Measurements from ENCODE around the gene TIAM1.

Gene TIAM1

DNA sequence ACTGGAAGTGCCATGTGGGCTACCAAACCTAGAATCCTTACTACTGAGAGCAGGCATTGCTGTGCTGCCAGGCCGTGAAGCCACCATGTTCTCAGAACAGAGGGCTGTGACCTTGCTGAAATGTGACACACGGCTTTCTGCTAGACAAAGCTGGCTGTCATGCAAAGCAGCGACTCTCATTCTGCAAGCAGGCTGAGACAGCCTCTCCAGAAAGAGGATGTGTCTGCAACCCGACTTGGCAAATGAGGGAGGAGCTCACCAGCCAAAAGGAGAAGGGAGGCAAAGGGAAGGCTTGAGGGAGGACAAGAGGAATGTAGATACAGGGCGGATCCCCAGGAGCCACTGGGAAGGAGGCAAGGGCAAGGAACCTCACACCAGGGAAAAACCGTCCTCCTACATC is 220.1 kb downstream of the TIAM1 start:
- Histone ChIP-seq H3K36me3 (replicated peaks) (peaks cover 25% of the 10 kb centered on the region), H3K27ac (no peak overlapping the region), H3K27me3 (replicated peaks) (no peaks in the 10 kb centered on the region), H3K4me3 (ENCODE audit: low read depth, low read length) (no peak overlapping the region)
- TF ChIP-seq CTCF (IDR thresholded peaks at IDR 0.05; ENCODE audit: low read depth, low read length, missing control alignments), result no peak
- DNase-seq, result no peak
- in situ Hi-C loops (cut with HindIII; ENCODE audit: low pct_ligation_motif_present, low sequenced_read_pairs), result no loop called here

DNA sequence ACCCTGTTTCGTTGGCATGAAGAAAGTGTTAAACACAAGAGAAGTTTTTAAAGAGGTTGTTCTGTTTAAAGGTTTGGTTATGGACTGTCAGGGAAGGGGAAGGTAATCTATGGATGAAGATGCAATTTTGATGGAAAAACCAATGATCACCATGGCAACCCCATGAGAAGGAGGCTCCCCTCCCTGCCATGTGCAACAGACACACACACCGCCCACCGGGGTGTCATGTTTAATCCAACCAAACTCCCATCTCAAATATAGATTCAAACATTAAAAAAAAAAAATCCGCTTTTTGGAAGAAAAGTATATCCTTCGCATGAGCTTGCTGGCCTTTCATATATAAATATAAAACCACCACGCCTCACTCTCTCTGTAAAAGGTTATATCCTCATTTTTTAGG is 224.9 kb downstream of the TIAM1 start:
- no peak for TF ChIP-seq CTCF (IDR thresholded peaks at IDR 0.05; ENCODE audit: low read depth, low read length, missing control alignments)
- in situ Hi-C loops (cut with HindIII; ENCODE audit: low pct_ligation_motif_present, low sequenced_read_pairs), result no loop called here
- Histone ChIP-seq H3K27me3 (replicated peaks) (no peaks in the 10 kb centered on the region), H3K27ac (no peak overlapping the region), H3K36me3 (replicated peaks) (peaks cover 15% of the 10 kb centered on the region), H3K4me3 (ENCODE audit: low read depth, low read length) (no peak overlapping the region)
- DNase-seq, result no peak

DNA sequence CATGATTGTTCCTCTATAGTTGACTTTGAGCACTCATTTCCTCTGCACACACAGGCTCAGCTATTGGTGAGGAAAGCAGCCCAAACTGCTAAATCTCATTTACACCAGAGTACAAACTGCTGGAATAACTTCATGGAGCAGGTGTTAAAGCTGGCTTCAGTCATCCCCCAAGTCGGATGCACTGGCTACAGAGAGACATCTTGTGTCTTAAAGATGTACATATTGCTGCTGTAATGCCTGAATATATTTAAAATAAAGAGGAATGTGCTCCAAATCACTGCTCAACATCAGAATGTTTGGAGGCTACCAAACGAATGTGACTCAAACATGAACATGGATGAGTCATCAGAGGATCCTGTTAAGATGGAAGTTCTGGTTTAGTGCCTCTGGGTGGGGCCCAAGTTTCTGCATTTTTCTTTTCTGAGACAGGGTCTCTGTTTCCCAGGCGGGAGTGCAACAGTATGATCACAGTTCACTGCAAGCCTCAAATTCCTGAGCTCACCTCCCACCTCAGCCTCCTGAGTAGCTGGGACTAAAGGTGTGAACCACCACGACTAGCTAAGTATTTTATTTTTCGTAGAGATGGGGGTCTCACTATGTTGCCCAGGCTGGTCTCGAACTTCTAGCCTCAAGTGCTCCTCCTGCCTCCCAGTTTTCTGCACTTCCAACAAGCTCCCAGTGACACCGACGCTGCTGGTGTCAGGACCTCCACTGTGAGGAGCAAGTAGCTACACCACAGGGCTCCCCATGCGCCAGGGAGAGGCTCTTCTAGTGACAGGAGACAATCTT is 226.7 kb downstream of the TIAM1 start:
- peak; percentile 69 for DNase-seq
- H3K27me3 ChIP-seq (replicated peaks), result no peaks in the 10 kb centered on the region
- TF ChIP-seq CTCF (IDR thresholded peaks at IDR 0.05; ENCODE audit: low read depth, low read length, missing control alignments), result peak; percentile 31
- peaks cover 12% of the 10 kb centered on the region for H3K36me3 ChIP-seq (replicated peaks)
- in situ Hi-C loops (cut with HindIII; ENCODE audit: low pct_ligation_motif_present, low sequenced_read_pairs), result no loop called here
- H3K4me3 ChIP-seq (ENCODE audit: low read depth, low read length), result no peak overlapping the region
- peak overlapping the region; percentile 20 for H3K27ac ChIP-seq

- Histone ChIP-seq H3K4me3 (ENCODE audit: low read depth, low read length) (no peak overlapping the region), H3K27me3 (replicated peaks) (no peaks in the 10 kb centered on the region), H3K36me3 (replicated peaks) (peaks cover 3% of the 10 kb centered on the region), H3K27ac (no peak overlapping the region)
- no peak for DNase-seq
- in situ Hi-C loops (cut with HindIII; ENCODE audit: low pct_ligation_motif_present, low sequenced_read_pairs), result no loop called here
- TF ChIP-seq CTCF (IDR thresholded peaks at IDR 0.05; ENCODE audit: low read depth, low read length, missing control alignments), result no peak
Observed at GRCh38 chr21:31115249-31115648, 228.8 kb downstream of the TIAM1 start.

DNA sequence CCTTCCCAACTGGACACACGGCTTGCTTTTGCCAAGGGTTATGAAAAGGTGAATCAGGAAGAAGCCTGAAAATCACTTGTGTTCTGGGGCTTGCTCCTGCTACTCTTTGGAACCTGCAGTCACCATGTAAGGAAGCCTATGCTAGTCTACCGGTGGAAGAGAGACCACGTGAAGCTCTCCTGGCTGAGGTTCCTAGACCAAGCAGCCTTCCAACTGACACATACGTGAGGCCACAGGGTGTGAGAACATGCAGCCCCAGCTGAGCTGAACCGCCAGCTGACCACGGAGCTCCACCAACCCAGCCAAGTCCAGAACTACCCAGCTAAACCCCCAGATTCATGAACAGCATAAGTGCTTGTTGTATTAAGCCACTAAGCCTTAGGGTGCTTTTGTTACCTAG is 233.0 kb downstream of the TIAM1 start:
- in situ Hi-C loops (cut with HindIII; ENCODE audit: low pct_ligation_motif_present, low sequenced_read_pairs), result no loop called here
- no peak for TF ChIP-seq CTCF (IDR thresholded peaks at IDR 0.05; ENCODE audit: low read depth, low read length, missing control alignments)
- Histone ChIP-seq H3K27ac (no peak overlapping the region), H3K36me3 (replicated peaks) (no peaks in the 10 kb centered on the region), H3K27me3 (replicated peaks) (no peaks in the 10 kb centered on the region), H3K4me3 (ENCODE audit: low read depth, low read length) (no peak overlapping the region)
- DNase-seq, result no peak

DNA sequence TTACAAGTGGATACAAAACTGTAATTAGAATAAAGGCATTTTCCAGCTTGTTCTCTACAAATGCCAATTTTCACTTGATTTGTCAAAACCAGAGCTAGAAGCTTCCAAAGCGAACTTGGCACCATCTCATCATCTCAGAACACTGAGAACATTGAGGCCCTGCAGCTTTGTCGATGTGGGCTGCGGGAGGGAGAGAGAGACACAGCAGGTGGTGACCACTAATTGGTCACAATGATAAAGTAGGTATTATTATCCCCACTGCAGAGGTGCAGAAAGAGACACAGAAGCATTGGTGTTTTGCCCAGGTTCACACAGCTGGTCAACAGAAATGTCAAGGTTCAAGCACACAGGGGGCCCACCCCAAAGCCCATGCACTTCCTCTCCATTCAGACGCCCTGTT is 233.6 kb downstream of the TIAM1 start:
- Histone ChIP-seq H3K4me3 (ENCODE audit: low read depth, low read length) (no peak overlapping the region), H3K36me3 (replicated peaks) (no peaks in the 10 kb centered on the region), H3K27me3 (replicated peaks) (no peaks in the 10 kb centered on the region), H3K27ac (no peak overlapping the region)
- in situ Hi-C loops (cut with HindIII; ENCODE audit: low pct_ligation_motif_present, low sequenced_read_pairs), result no loop called here
- no peak for TF ChIP-seq CTCF (IDR thresholded peaks at IDR 0.05; ENCODE audit: low read depth, low read length, missing control alignments)
- no peak for DNase-seq
